Smooth muscle cell (in vitro differentiated cells): ENCODE data around the gene ZSWIM6. TPM values are rescaled to one million over a fixed set of nuclear protein-coding genes. Genes with fewer than 3 reads are reported as not detected.

Source experiments
- DNase-seq: peaks from one replicate; lab custom pipeline; 2025; ENCODE audit not compliant: unreplicated experiment; lab: John Stamatoyannopoulos, UW
- H2AFZ ChIP-seq: fragments of 200-600 bp; sonication (generic); 2 replicates; pipeline ENCODE4 v1.6.0; 2016; ENCODE audit warnings: antibody characterized with exemption, low read depth, mild to moderate bottlenecking
- H3F3A ChIP-seq: fragments of 200-600 bp; sonication (generic); 2 replicates; pipeline ENCODE4 v1.6.0; 2017; ENCODE audit warnings: antibody characterized with exemption, low read depth
- H3K27ac ChIP-seq: fragments of 200-600 bp; sonication (generic); 2 replicates; pipeline ENCODE4 v1.5.1; 2016; ENCODE audit warnings: low read depth, mild to moderate bottlenecking
- H3K27me3 ChIP-seq: fragments of 200-600 bp; sonication (generic); 2 replicates; pipeline ENCODE4 v1.6.1; 2016; ENCODE audit warnings: low read depth, mild to moderate bottlenecking
- H3K36me3 ChIP-seq: fragments of 200-600 bp; sonication (generic); 2 replicates; pipeline ENCODE4 v1.5.1; 2016; ENCODE audit warnings: low read depth
- H3K4me1 ChIP-seq: fragments of 200-600 bp; sonication (generic); 2 replicates; pipeline ENCODE4 v1.5.1; 2016; ENCODE audit warnings: low read depth
- H3K4me2 ChIP-seq: fragments of 200-600 bp; sonication (generic); 2 replicates; pipeline ENCODE4 v1.6.0; 2016; ENCODE audit warnings: mild to moderate bottlenecking
- H3K4me3 ChIP-seq: fragments of 200-600 bp; sonication (generic); 2 replicates; pipeline ENCODE4 v1.5.1; 2016; ENCODE audit warnings: mild to moderate bottlenecking
- H3K79me2 ChIP-seq: fragments of 200-600 bp; sonication (generic); 2 replicates; pipeline ENCODE4 v1.6.0; 2016; ENCODE audit warnings: low read depth, mild to moderate bottlenecking
- H3K9ac ChIP-seq: fragments of 200-600 bp; sonication (generic); 2 replicates; pipeline ENCODE4 v1.6.0; 2016; ENCODE audit warnings: low read depth
- H3K9me3 ChIP-seq: fragments of 200-600 bp; sonication (generic); replicated peaks from 2 replicates; pipeline ENCODE4 v1.5.1; 2016; ENCODE audit warnings: low read depth
- H4K20me1 ChIP-seq: fragments of 200-600 bp; sonication (generic); 2 replicates; pipeline ENCODE4 v1.6.0; 2016; ENCODE audit warnings: low read depth
- CTCF ChIP-seq: fragments of 200-600 bp; sonication (generic); IDR thresholded peaks from 2 replicates; pipeline ENCODE4 v1.5.1; 2017; ENCODE audit warnings: borderline replicate concordance, mild to moderate bottlenecking, antibody characterized with exemption; ENCODE audit not compliant: insufficient read depth, poor library complexity, severe bottlenecking
- polyA plus RNA-seq: library from polyadenylated mRNA; unstranded; fragments of >200 nt; fragmentation: Nextera tagmentation; extraction: Ambion mirVana; gene quantifications from 2 replicates; pipeline ENCODE4 v1.2.1, GENCODE V29; 2016
- total RNA-seq: library from RNA; depleted of rRNA; stranded (reverse); fragments of >200 nt; gene quantifications from 2 replicates; pipeline ENCODE4 v1.2.3, GENCODE V29; 2014

Gene ZSWIM6
- total and polyA plus RNA-seq, 2 experiments from 2014 or later, result 9.1 to 25.5 TPM

- H3K4me1 ChIP-seq, result no peaks in the 10 kb centered on the region
These were observed 263.4 kb downstream of the ZSWIM6 start for GRCh38 chr5:61595426-61595825.

More at GRCh38 chr5:61595426-61595825, 263.4 kb downstream of the ZSWIM6 start:
- H3K27ac ChIP-seq, result no peak overlapping the region
- no peaks in the 10 kb centered on the region for H4K20me1 ChIP-seq
- DNase-seq, result no peak
- H3F3A ChIP-seq, result no peaks in the 10 kb centered on the region
- TF ChIP-seq CTCF, result no peak
- no peaks in the 10 kb centered on the region for H3K27me3 ChIP-seq
- H3K79me2 ChIP-seq, result no peaks in the 10 kb centered on the region
- H3K4me2 ChIP-seq, result no peak overlapping the region
- no peaks in the 10 kb centered on the region for H3K36me3 ChIP-seq
- H2AFZ ChIP-seq, result no peak overlapping the region
- H3K4me3 ChIP-seq, result no peak overlapping the region
- H3K9ac ChIP-seq, result no peak overlapping the region
- no peaks in the 10 kb centered on the region for H3K9me3 ChIP-seq

Other genes with a start within 250 kb of the ZSWIM6 start
- gene SMIM15, start 169.8 kb upstream of the ZSWIM6 start, total RNA-seq, result 47.5 and 52.2 TPM in 2 replicates
- 46.5 and 51.4 TPM in 2 replicates for gene SMIM15, start 169.8 kb upstream of the ZSWIM6 start, polyA plus RNA-seq